ENCODE data around the gene ACTL6B.

DNA sequence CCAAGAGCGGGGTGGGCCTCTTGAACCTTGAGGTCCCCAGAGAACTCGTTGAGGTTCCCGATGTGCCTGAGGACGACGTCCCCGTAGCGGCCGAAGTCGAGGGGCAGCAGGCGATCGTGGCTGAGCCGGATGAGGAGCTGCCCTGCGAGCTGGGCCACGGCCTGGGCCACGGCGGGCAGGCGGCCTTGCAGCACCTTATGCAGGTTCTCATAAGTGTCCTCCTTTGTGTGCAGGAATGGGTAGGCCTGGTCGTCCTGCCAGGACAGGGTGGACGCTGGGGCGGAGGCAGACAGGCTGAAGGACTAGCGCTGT, 29.1 kb downstream of the ACTL6B start:
- TF ChIP-seq YY1 (IDR thresholded peaks at IDR 0.05; ENCODE audit: insufficient read depth, insufficient read length): no peak
- TF ChIP-seq ZNF274 (IDR thresholded peaks at IDR 0.05; ENCODE audit: low read depth, low read length): no peak
